Heart left ventricle (tissue), 16 donors: Measurements from ENCODE around the gene GPC3. TPM values are rescaled to one million over a fixed set of nuclear protein-coding genes. Genes with fewer than 3 reads are reported as not detected.

Experiments used
- ATAC-seq, 4 donors: fragments of 200-7000 bp; cut with Tn5 transposase; one replicate each; pipeline ENCODE4 v1.9.1; 2020 to 2022; ENCODE audit warnings: moderate library complexity in 4 of 4, mild to moderate bottlenecking in 3 of 4, moderate number of reproducible peaks in 1 of 4
- DNase-seq, 5 donors: peaks; one replicate each; pipeline ENCODE4 v3.0.0-alpha.2; 2020
- H3K27ac ChIP-seq, 12 donors: fragments of 200-600 bp; sonication (generic) in 4 of 12; one replicate each; pipeline versions ENCODE4 v1.5.0 to v1.8.0; 2016 to 2022; ENCODE audit warnings: mild to moderate bottlenecking in 2 of 12
- H3K27me3 ChIP-seq, 9 donors: fragments of 200-600 bp; sonication (generic) in 2 of 9; one replicate each; pipeline versions ENCODE4 v1.5.1 to v1.8.0; 2016 to 2022; ENCODE audit warnings: mild to moderate bottlenecking in 3 of 9
- H3K36me3 ChIP-seq, 9 donors: fragments of 200-600 bp; sonication (generic) in 2 of 9; one replicate each; pipeline versions ENCODE4 v1.5.0 to v1.8.0; 2018 to 2022; ENCODE audit warnings: mild to moderate bottlenecking in 2 of 9
- H3K4me1 ChIP-seq, 12 donors: fragments of 200-600 bp; sonication (generic) in 4 of 12; one replicate each; pipeline versions ENCODE4 v1.5.0 to v1.8.0; 2016 to 2022; ENCODE audit warnings: mild to moderate bottlenecking in 3 of 12
- H3K4me3 ChIP-seq, 12 donors: fragments of 200-600 bp; sonication (generic) in 4 of 12; one replicate each; pipeline versions ENCODE4 v1.5.0 to v1.8.0; 2017 to 2022; ENCODE audit warnings: mild to moderate bottlenecking in 9 of 12, moderate library complexity in 4 of 12
- H3K9me3 ChIP-seq, 12 donors: fragments of 200-600 bp; sonication (generic) in 4 of 12; one replicate each; pipeline versions ENCODE4 v1.5.0 to v1.8.0; 2016 to 2022; ENCODE audit warnings: mild to moderate bottlenecking in 1 of 12
- POLR2A ChIP-seq, 2 donors: fragments of 450-650 bp; IDR thresholded peaks; one replicate each; pipeline ENCODE4 v1.6.1; 2017; ENCODE audit warnings: antibody characterized with exemption in 2 of 2, mild to moderate bottlenecking in 2 of 2, moderate library complexity in 2 of 2
- WGBS, 4 donors: extraction: QIAGEN DNeasy Blood & Tissue Kit in 2 of 4; methylation state at CpG; one replicate each; pipeline versions ENCODE4 v1.1.5 to v1.1.7; 2013 to 2018; 5-methylcytosine and 5-hydroxymethylcytosine counted together
- intact Hi-C, 10 donors: fragments of 100-400 bp; cut with DNase I; formaldehyde crosslinking; loops; one replicate each; pipeline versions ENCODE4 v1.11.1 to v1.14.2; 2022
- polyA plus RNA-seq, 2 donors: library from polyadenylated mRNA; stranded (reverse); fragments of 200-250 nt; gene quantifications; one replicate each; pipeline ENCODE4 v1.2.3, GENCODE V29; 2013
- total RNA-seq, 9 donors: library from RNA; depleted of rRNA in 2 of 9; stranded (reverse); fragments of >200 nt in 2 of 9; fragmentation: NEBNext Ultra II Directional in 3 of 9; extraction: Animal tissue kit (Norgen Biotek cat#: 25700) in 3 of 9; gene quantifications; one replicate each; pipeline versions ENCODE4 v1.1.0 to v1.2.4, GENCODE V29; 2016 to 2023
- TF ChIP-seq, protein P1 (sequence below), 12 donors: fragments of 200-600 bp; sonication (generic) in 4 of 12; IDR thresholded peaks; one replicate each; pipeline versions ENCODE4 v1.5.0 to v1.8.0; 2018 to 2022; ENCODE audit warnings: antibody characterized with exemption in 12 of 12, mild to moderate bottlenecking in 5 of 12
- donor health status: ischemic (EF 13 %, LVEDD 7.1; RV severe dilation, severe dysfunction).
- donor health status: healthy with polysubstance abuse.
- donor health status: DM: no; HTN: yes; CAD: no.
- donor health status: DM: no; HTN: no; CAD: no.
- donor health status: ischemic (EF 25% LVEDD 6.9; RV normal size, moderate dysfunction).
- donor health status: ischemic (EF 25% LVEDD 5.7; RV mildly dilated, moderate dysfunction).
- donor health status: healthy.
- donor health status: DM: yes; HTN: yes; CAD: no.
- donor health status: ischemic (EF 35%, LVEDD 5.7; RV mildly dilated, moderate dysfunction).
- donor health status: nonischemic (EF 11% LVEDD 7.7; RV severe dilation, severe dysfunction).
- donor health status: DM: yes; HTN: yes; CAD: no.
- donor health status: PGD.
- donor health status: ischemic (EF 29% LVEDD 5.4; RV normal size, mild dysfunction).
- donor health status: nonischemic (EF 23%, LVEDD 6.1; RV moderate dilation, normal function).

Gene GPC3
- total and polyA plus RNA-seq, 11 donors = 0.19 to 16.9 (median 2.8) TPM

DNA sequence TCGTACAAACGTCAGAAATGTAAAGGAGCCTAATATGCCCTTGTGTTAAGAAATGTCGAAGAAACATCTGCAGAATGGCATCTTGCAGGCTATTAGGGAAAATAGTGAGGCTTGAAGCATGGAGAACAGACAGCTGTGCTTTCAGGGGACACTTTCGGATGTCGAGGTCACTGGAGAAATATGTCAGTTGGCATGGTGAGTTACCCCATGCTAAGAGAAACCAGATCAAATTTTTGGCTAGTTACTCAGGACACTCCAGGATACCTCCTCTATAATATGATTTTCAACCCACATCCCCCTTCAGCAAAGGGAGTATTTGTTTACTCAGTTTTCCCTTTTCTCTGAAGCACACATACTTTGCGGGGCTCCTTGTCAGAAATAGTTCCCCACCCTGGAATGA, 171.4 kb downstream of the GPC3 start:
- no peak for TF ChIP-seq POLR2A (IDR thresholded peaks at IDR 0.05)
- TF ChIP-seq, protein P1, sequence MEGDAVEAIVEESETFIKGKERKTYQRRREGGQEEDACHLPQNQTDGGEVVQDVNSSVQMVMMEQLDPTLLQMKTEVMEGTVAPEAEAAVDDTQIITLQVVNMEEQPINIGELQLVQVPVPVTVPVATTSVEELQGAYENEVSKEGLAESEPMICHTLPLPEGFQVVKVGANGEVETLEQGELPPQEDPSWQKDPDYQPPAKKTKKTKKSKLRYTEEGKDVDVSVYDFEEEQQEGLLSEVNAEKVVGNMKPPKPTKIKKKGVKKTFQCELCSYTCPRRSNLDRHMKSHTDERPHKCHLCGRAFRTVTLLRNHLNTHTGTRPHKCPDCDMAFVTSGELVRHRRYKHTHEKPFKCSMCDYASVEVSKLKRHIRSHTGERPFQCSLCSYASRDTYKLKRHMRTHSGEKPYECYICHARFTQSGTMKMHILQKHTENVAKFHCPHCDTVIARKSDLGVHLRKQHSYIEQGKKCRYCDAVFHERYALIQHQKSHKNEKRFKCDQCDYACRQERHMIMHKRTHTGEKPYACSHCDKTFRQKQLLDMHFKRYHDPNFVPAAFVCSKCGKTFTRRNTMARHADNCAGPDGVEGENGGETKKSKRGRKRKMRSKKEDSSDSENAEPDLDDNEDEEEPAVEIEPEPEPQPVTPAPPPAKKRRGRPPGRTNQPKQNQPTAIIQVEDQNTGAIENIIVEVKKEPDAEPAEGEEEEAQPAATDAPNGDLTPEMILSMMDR (IDR thresholded peaks at IDR 0.05) = no peak
- Histone ChIP-seq H3K4me1 (no peaks in the 10 kb centered on the region), H3K27me3 (peaks cover 0 to 44% (median 0%) of the 10 kb centered on the region in 9 donors), H3K36me3 (no peaks in the 10 kb centered on the region), H3K4me3 (no peak overlapping the region), H3K9me3 (no peaks in the 10 kb centered on the region), H3K27ac (no peak overlapping the region)
- ATAC-seq (no peak), DNase-seq (no peak)
- intact Hi-C loops = no loop called here
- WGBS, 4 donors = 53 to 73% (median 61%) methylated on average over 6 of the region's 6 CpGs

DNA sequence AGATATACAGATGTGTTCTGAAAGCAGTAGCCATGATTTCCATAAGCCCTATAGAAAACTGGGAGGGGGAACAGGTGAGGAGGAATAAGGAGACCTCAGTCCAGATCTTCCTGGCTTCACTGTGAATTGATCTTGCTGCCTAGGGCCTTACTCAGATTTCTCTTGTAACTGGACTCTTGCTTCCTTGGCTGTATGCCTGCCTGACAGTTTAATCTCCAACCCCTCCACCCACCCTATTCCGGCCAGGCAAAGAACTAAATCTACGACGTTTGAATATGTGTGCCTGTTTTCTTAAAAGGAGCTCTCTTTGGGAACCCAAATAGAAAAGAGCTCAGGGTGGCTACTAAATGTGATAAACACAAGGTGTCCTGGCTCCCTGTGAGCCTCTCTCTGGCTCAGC, 173.0 kb downstream of the GPC3 start:
- no peaks in the 10 kb centered on the region for H3K9me3 ChIP-seq
- no peak overlapping the region for H3K4me3 ChIP-seq
- H3K36me3 ChIP-seq = no peaks in the 10 kb centered on the region
- DNase-seq (no peak), ATAC-seq (no peak)
- H3K27ac ChIP-seq = no peak overlapping the region
- WGBS, 4 donors = 40 to 53% (median 43%) methylated on average over 3 of the region's 3 CpGs
- TF ChIP-seq, protein P1 (IDR thresholded peaks at IDR 0.05) = no peak
- TF ChIP-seq POLR2A (IDR thresholded peaks at IDR 0.05) = no peak
- intact Hi-C loops = no loop called here
- peaks cover 0 to 36% (median 0%) of the 10 kb centered on the region in 9 donors for H3K27me3 ChIP-seq
- H3K4me1 ChIP-seq = no peaks in the 10 kb centered on the region

DNA sequence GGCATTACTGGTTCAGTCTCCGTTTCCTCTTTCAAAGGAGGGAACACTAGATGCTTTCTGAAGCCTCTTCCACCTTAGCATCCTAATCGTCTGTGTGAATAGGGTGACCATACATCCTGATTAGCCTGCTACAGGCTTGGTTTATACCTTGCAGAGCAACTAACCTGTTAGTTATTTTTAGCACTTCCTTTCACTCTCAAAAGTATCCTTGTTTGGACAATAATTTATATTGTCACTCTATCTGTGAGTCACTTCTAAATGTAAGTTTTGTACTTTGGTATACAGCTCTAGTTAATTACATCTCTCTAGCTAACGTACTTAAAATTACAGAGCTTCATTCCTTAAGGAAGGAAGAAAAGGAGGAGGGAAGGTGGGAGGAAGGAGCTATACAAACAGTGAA, 174.5 kb downstream of the GPC3 start:
- Histone ChIP-seq H3K4me3 (no peak overlapping the region), H3K4me1 (no peaks in the 10 kb centered on the region), H3K9me3 (no peaks in the 10 kb centered on the region), H3K36me3 (no peaks in the 10 kb centered on the region), H3K27ac (no peak overlapping the region), H3K27me3 (peaks cover 0 to 33% (median 0%) of the 10 kb centered on the region in 9 donors)
- ATAC-seq = no peak
- WGBS, 4 donors = 69 to 81% (median 76%) methylated on average over 3 of the region's 3 CpGs
- no peak for TF ChIP-seq POLR2A (IDR thresholded peaks at IDR 0.05)
- TF ChIP-seq, protein P1 (IDR thresholded peaks at IDR 0.05) = no peak
- no peak for DNase-seq
- intact Hi-C loops = no loop called here

DNA sequence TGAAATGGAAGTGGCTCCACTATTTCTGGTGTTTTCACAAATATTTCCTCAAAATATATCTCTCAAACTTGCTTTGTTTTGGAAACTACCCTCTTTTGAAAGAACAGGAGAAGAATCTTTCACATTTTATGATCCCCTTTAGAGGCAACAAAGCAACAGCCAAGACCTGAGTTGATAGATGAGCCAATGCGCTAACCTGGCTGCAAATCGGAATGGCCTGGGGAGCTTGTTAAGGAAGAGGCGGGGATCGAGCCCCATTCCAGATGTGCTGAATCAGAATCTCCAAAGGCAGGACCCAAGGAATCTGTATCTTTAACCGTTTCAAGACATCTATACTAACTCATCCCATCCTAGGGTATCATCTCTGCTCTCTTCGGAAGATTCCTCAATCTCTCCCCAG, 181.3 kb downstream of the GPC3 start:
- intact Hi-C loops = no loop called here
- WGBS, 4 donors = 82 to 92% (median 84%) methylated on average over 6 of the region's 6 CpGs
- H3K27me3 ChIP-seq = peaks cover 0 to 24% (median 0%) of the 10 kb centered on the region in 9 donors
- no peak overlapping the region for H3K27ac ChIP-seq
- no peak for TF ChIP-seq POLR2A (IDR thresholded peaks at IDR 0.05)
- TF ChIP-seq, protein P1 (IDR thresholded peaks at IDR 0.05) = no peak
- no peak overlapping the region for H3K4me3 ChIP-seq
- no peaks in the 10 kb centered on the region for H3K4me1 ChIP-seq
- no peaks in the 10 kb centered on the region for H3K36me3 ChIP-seq
- DNase-seq (no peak), ATAC-seq (no peak)
- no peaks in the 10 kb centered on the region for H3K9me3 ChIP-seq
